GM19023 (cell line): ENCODE data around the gene NTF3.
"Not testable (repeated sequence)": the region's sequence is repeated elsewhere in the genome, so short reads cannot be mapped to it uniquely, and the experiment has no call there.

ENCODE experiments used
- ATAC-seq: cut with Tn5 transposase; IDR thresholded peaks from one replicate; pipeline ENCODE4 v1.9.1; 2021; ENCODE audit warnings: mild to moderate bottlenecking, moderate library complexity; ENCODE audit not compliant: unreplicated experiment

The NTF3 gene

GRCh38 chr12:5524769-5525436 is 93.0 kb downstream of the NTF3 start:
- ATAC-seq: no peak

- ATAC-seq: no peak
These were observed 94.0 kb downstream of the NTF3 start for GRCh38 chr12:5525783-5526367.

DNA sequence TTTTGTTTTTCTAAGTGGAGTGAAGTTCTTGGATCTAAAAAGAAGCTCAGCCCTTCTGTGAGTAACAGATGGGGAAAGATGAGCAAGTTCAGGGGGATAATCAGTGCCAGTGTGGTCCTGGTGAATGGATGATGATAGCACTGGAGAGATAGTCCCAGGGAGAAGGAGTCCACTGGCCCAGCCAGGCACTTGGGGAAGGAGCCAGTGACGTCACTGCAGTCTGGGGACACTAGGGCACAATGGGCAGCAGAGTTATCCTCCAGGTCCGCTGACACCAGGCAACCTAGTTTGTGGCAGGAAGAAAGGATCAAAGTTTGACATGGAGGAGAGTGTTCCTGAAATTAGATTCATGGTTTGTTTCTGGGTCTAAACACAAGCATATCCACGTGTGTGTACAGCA is 101.5 kb downstream of the NTF3 start:
- no peak for ATAC-seq

DNA sequence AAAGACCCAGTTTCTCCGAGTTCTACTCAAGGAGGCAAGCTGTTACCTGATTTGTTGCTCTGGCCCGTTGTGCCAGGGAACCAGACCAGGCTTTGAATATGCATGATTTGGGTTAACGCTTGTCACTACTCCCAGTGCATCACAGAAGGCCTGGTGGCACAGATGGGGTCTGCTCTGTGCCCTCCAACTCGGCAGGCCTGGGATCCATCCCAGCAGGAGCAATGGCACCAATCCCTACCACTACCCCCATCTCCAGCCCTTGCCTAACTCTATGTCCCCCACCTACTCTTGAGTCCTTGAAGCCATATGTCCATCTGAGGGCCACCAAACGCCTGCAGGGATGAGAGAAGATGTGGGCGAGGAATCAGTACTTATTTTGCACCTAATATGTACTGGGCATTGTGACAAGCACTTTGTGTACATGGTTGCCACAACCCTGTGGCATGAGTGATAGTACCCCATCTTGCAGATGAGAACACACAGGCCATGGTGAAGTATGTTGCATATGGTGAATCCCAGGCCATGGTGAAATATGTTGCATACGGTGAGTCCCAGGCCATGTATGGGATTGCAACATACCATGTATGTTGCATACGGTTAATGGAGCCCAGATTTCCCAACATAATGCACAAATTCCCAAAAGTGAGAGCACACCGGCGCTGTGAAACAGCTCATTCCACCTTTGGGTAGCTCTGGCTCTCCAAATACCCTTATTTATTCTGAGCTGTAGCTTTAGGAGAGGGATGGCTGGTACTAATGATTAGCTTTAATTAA is 102.7 kb downstream of the NTF3 start:
- no peak for ATAC-seq

GRCh38 chr12:5535541-5535940 is 103.6 kb downstream of the NTF3 start:
- no peak for ATAC-seq

DNA sequence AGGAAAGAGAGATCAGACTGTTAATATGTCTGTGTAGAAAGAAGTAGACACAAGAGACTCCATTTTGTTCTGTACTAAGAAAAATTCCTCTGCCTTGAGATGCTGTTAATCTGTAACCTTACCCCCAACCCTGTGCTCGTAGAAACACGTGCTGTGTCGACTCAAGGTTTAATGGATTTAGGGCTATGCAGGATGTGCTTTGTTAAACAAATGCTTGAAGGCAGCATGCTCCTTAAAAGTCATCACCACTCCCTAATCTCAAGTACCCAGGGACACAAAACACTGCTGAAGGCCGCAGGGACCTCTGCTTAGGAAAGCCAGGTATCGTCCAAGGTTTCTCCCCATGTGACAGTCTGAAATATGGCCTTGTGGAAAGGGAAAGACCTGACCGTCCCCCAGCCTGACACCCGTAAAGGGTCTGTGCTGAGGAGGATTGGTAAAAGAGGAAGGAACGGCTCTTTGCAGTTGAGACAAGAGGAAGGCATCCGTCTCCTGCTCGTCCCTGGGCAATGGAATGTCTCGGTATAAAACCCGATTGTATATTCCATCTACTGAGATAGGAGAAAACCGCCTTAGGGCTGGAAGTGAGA is 105.2 kb downstream of the NTF3 start:
- not testable (repeated sequence) for ATAC-seq

DNA sequence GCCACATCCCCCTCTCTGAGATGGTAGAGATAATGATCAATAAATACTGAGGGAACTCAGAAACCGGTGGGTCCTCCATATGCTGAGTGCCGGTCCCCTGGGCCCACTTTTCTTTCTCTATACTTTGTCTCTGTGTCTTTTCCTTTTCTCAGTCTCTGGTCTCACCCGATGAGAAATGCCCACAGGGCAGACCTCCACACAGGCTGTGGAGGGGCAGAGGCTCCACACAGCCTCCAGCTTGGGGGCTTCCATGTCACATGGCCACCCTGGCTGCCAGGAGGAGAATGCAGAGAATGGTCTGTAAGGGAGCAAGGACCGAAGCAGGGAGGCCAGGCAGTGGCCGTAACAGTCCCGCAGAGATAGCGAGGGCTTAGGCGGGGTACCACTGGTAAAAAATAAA is 105.9 kb downstream of the NTF3 start:
- ATAC-seq: no peak
